Heart left ventricle (tissue), 13 donors: ENCODE measurements around the gene SIN3B.

ENCODE experiments used
- CTCF ChIP-seq, 12 donors: fragments of 200-600 bp; sonication (generic) in 4 of 12; IDR thresholded peaks; one replicate each; pipeline versions ENCODE4 v1.5.0 to v1.8.0; 2018 to 2022; ENCODE audit warnings: antibody characterized with exemption in 12 of 12, mild to moderate bottlenecking in 5 of 12
- POLR2A ChIP-seq, 2 donors: fragments of 450-650 bp; IDR thresholded peaks; one replicate each; pipeline ENCODE4 v1.6.1; 2017; ENCODE audit warnings: antibody characterized with exemption in 2 of 2, mild to moderate bottlenecking in 2 of 2, moderate library complexity in 2 of 2
- donor health status: ischemic (EF 13 %, LVEDD 7.1; RV severe dilation, severe dysfunction).
- donor health status: DM: no; HTN: yes; CAD: no.
- donor health status: DM: no; HTN: no; CAD: no.
- donor health status: ischemic (EF 25% LVEDD 6.9; RV normal size, moderate dysfunction).
- donor health status: ischemic (EF 25% LVEDD 5.7; RV mildly dilated, moderate dysfunction).
- donor health status: ischemic (EF 35%, LVEDD 5.7; RV mildly dilated, moderate dysfunction).
- donor health status: nonischemic (EF 11% LVEDD 7.7; RV severe dilation, severe dysfunction).
- donor health status: DM: yes; HTN: yes; CAD: no.
- donor health status: PGD.
- donor health status: ischemic (EF 29% LVEDD 5.4; RV normal size, mild dysfunction).
- donor health status: nonischemic (EF 23%, LVEDD 6.1; RV moderate dilation, normal function).

DNA sequence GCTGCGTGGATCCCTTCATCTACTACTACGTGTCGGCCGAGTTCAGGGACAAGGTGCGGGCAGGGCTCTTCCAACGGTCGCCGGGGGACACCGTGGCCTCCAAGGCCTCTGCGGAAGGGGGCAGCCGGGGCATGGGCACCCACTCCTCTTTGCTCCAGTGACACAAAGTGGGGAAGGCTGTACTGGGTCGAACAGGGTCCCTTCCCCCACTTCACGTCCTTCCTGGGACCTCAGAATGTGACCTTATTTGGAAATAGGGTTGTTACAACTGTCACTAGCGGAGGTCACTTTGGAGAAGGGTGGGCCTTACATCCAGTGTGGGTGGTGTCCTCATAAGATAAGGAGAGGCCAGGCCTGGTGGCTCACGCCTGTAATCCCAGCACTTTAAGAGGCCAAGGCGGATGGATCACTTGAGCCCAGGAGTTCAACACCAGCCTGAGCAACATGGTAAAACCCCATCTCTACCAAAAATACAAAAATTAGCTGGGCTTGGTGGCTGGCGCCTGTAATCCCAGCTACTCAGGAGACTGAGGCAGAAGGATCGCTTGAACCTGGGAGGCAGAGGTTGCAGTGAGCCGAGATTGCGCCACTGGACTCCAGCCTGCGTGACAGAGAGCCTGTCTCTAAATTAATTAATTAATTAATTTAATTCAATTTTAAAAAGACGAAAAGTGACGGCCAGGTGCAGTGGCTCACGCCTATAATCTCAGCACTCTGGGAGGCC is 61.4 kb downstream of the SIN3B start:
- TF ChIP-seq CTCF (IDR thresholded peaks at IDR 0.05), result no peak
- TF ChIP-seq POLR2A (IDR thresholded peaks at IDR 0.05), result no peak
